ENCODE results near the gene PLA2G7.
"Not testable (repeated sequence)": the region's sequence is repeated elsewhere in the genome, so short reads cannot be mapped to it uniquely, and the experiment has no call there.

PLA2G7 gene

DNA sequence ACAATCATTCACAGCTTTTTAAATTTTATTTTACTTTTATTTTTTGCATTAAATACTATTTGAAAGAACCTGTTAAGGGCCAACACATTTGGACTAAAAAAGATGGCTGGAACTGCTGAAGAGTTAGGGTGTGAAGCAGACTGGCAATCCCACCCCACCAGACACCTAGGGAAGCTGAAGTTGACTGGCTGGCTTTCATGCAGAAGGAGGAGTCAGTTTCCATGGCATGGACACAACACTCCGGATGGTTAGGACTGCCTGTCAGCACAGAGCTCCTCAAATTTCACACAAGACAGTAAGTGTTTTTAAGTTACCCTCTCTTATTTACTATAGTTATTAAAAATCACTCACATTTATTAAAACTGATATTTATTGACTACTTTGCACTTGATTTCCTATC, 11.5 kb upstream of the PLA2G7 start, which contains the start of gene ANKRD66:
Gene ANKRD66 (plus strand): TSS at position 238 of the 400 bp plus-strand sequence. CDS start 5,016 bp downstream, outside the sequence.
- no peaks in the 10 kb centered on the region for H3K4me1 ChIP-seq (ENCODE audit: insufficient read depth, low read length)
- no peaks in the 10 kb centered on the region for H3K36me3 ChIP-seq (ENCODE audit: insufficient read depth, low read length)
- no peak within 1 kb of the TSS for H3K4me3 ChIP-seq (ENCODE audit: low read depth in 1 of 2, low read length in 2 of 2)
- H3K9ac ChIP-seq (ENCODE audit: low read depth, low read length), result no peak within 1 kb of the TSS
- no peaks in the 10 kb centered on the region for H3K79me2 ChIP-seq (ENCODE audit: insufficient read depth, low read length)
- H3K27ac ChIP-seq (ENCODE audit: low read length), result no peak within 1 kb of the TSS
- H3K27me3 ChIP-seq (ENCODE audit: insufficient read depth, low read length, poor library complexity), result peaks cover 2% of the 10 kb centered on the region
- TF ChIP-seq, protein P1, sequence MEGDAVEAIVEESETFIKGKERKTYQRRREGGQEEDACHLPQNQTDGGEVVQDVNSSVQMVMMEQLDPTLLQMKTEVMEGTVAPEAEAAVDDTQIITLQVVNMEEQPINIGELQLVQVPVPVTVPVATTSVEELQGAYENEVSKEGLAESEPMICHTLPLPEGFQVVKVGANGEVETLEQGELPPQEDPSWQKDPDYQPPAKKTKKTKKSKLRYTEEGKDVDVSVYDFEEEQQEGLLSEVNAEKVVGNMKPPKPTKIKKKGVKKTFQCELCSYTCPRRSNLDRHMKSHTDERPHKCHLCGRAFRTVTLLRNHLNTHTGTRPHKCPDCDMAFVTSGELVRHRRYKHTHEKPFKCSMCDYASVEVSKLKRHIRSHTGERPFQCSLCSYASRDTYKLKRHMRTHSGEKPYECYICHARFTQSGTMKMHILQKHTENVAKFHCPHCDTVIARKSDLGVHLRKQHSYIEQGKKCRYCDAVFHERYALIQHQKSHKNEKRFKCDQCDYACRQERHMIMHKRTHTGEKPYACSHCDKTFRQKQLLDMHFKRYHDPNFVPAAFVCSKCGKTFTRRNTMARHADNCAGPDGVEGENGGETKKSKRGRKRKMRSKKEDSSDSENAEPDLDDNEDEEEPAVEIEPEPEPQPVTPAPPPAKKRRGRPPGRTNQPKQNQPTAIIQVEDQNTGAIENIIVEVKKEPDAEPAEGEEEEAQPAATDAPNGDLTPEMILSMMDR (IDR thresholded peaks at IDR 0.05; ENCODE audit: borderline replicate concordance, extremely low read depth, low read length, poor library complexity, severe bottlenecking), result no peak
- TF ChIP-seq EZH2 (IDR thresholded peaks at IDR 0.05; ENCODE audit: borderline replicate concordance, low read depth, low read length, severe bottlenecking), result no peak
- ATAC-seq (ENCODE audit: insufficient read depth, low read depth), result no peak
- no peaks in the 10 kb centered on the region for H4K20me1 ChIP-seq (ENCODE audit: insufficient read depth, low read length)
- H3K9me3 ChIP-seq (ENCODE audit: insufficient read depth, low read length, severe bottlenecking), result no peaks in the 10 kb centered on the region
- no peak for DNase-seq
- no peak within 1 kb of the TSS for H2AFZ ChIP-seq (ENCODE audit: low read depth, low read length)
- H3K4me2 ChIP-seq (ENCODE audit: insufficient read depth, low read length), result no peak within 1 kb of the TSS

DNA sequence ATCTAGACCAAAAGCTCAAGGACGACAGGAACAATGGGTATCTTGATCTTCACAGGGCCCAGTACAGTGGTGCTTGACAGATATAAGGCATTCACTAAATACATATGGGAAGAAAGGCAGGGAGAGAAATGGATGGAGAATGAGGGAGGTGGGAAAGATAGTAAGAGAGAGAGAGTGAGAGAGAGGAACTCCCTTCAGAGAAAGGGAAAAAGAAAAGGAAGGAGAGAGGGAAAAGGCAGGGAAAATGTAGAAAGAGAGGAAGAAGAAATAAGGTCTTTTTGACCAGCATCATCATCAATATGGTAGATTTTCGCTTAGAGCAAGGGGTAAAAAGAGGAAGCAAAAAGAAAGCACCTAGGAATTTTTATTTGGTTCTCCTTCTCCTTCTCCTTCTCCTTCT, 10.8 kb upstream of the PLA2G7 start:
- no peak overlapping the region for H3K27ac ChIP-seq (ENCODE audit: low read length)
- DNase-seq (no peak), ATAC-seq (ENCODE audit: insufficient read depth, low read depth) (no peak)
- TF ChIP-seq, protein P1 (IDR thresholded peaks at IDR 0.05; ENCODE audit: borderline replicate concordance, extremely low read depth, low read length, poor library complexity, severe bottlenecking), result no peak
- TF ChIP-seq EZH2 (IDR thresholded peaks at IDR 0.05; ENCODE audit: borderline replicate concordance, low read depth, low read length, severe bottlenecking), result no peak
- no peak overlapping the region for H3K9ac ChIP-seq (ENCODE audit: low read depth, low read length)
- H2AFZ ChIP-seq (ENCODE audit: low read depth, low read length), result no peak overlapping the region
- H4K20me1 ChIP-seq (ENCODE audit: insufficient read depth, low read length), result no peaks in the 10 kb centered on the region
- no peaks in the 10 kb centered on the region for H3K4me1 ChIP-seq (ENCODE audit: insufficient read depth, low read length)
- H3K4me2 ChIP-seq (ENCODE audit: insufficient read depth, low read length), result no peak overlapping the region
- no peak overlapping the region for H3K4me3 ChIP-seq (ENCODE audit: low read depth in 1 of 2, low read length in 2 of 2)
- H3K9me3 ChIP-seq (ENCODE audit: insufficient read depth, low read length, severe bottlenecking), result no peaks in the 10 kb centered on the region
- H3K79me2 ChIP-seq (ENCODE audit: insufficient read depth, low read length), result no peaks in the 10 kb centered on the region
- H3K36me3 ChIP-seq (ENCODE audit: insufficient read depth, low read length), result no peaks in the 10 kb centered on the region
- H3K27me3 ChIP-seq (ENCODE audit: insufficient read depth, low read length, poor library complexity), result peaks cover 2% of the 10 kb centered on the region

DNA sequence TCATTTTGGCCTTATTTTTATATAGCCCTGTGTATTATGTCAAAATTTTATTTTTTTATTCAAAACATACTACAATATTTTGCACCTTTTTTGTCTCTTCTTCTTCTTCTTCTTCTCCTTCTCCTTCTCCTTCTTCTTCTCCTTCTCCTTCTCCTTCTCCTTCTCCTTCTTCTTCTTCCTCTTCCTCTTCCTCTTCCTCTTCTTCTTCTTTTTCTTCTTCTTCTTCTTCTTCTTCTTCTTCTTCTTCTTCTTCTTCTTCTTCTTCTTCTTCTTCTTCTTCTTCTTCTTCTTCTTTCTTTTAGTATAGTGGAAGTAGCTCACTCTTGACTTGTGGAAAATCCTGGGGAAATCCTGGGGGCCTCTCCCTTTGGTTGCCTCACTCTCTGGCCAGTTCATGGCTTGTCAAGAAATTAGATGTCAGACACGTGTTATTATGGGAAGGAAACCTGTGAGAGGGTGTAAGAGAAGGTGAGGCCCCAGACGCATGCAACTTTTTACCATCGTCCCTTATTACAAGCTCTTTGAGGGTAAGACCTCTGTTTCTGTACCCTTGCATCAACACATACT, 9.1 kb upstream of the PLA2G7 start:
- not testable (repeated sequence) for H3K27me3 ChIP-seq (ENCODE audit: insufficient read depth, low read length, poor library complexity)

DNA sequence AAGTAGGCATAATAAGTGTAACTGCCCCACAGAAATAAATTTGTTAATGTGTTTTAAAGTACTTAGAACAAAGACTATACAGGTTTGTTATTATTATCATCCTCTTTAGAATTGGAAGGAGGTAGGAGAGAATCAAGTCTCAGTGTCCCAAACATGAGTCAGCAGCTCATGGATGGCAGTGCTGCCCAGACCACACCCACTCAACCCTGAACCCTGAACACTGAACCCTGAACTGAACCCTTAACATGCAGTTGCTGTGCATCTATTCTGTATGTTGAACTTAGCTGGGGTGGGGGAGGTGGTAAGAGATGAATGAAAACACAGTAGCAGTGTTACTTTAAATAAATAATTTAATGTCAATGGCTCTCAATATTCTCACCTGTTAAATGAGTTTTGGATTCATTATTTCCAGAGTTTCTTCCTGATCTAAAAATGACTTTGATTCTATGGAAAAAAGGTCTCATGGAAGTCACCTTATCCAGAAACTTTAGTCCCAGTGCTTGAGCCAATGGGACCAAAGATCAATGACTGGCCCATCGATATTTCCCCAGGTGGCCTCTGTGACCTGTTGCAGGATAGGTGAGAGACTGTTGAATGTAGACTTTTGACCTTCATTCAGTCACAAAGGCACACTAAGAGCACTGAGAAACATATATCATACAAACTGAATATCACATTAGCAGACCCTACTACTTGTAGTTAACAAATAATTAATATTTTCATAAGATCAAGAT, 8.4 kb upstream of the PLA2G7 start:
- Histone ChIP-seq H3K27me3 (ENCODE audit: insufficient read depth, low read length, poor library complexity) (peaks cover 2% of the 10 kb centered on the region), H3K79me2 (ENCODE audit: insufficient read depth, low read length) (no peaks in the 10 kb centered on the region), H3K9me3 (ENCODE audit: insufficient read depth, low read length, severe bottlenecking) (no peaks in the 10 kb centered on the region), H3K4me2 (ENCODE audit: insufficient read depth, low read length) (no peak overlapping the region), H4K20me1 (ENCODE audit: insufficient read depth, low read length) (no peaks in the 10 kb centered on the region), H3K27ac (ENCODE audit: low read length) (no peak overlapping the region), H3K4me1 (ENCODE audit: insufficient read depth, low read length) (no peaks in the 10 kb centered on the region), H3K36me3 (ENCODE audit: insufficient read depth, low read length) (no peaks in the 10 kb centered on the region), H3K4me3 (ENCODE audit: low read depth in 1 of 2, low read length in 2 of 2) (no peak overlapping the region), H3K9ac (ENCODE audit: low read depth, low read length) (no peak overlapping the region), H2AFZ (ENCODE audit: low read depth, low read length) (no peak overlapping the region)
- DNase-seq, result no peak
- TF ChIP-seq EZH2 (IDR thresholded peaks at IDR 0.05; ENCODE audit: borderline replicate concordance, low read depth, low read length, severe bottlenecking), result no peak
- TF ChIP-seq, protein P1 (IDR thresholded peaks at IDR 0.05; ENCODE audit: borderline replicate concordance, extremely low read depth, low read length, poor library complexity, severe bottlenecking), result no peak
- no peak for ATAC-seq (ENCODE audit: insufficient read depth, low read depth)

More for the DNA sequence above, 9.1 kb upstream of the PLA2G7 start:
- H3K36me3 ChIP-seq (ENCODE audit: insufficient read depth, low read length); H3K9ac ChIP-seq (ENCODE audit: low read depth, low read length); H3K9me3 ChIP-seq (ENCODE audit: insufficient read depth, low read length, severe bottlenecking); H3K79me2 ChIP-seq (ENCODE audit: insufficient read depth, low read length); H2AFZ ChIP-seq (ENCODE audit: low read depth, low read length); DNase-seq; H3K4me1 ChIP-seq (ENCODE audit: insufficient read depth, low read length); H3K4me2 ChIP-seq (ENCODE audit: insufficient read depth, low read length); H3K4me3 ChIP-seq (ENCODE audit: low read depth in 1 of 2, low read length in 2 of 2); ATAC-seq (ENCODE audit: insufficient read depth, low read depth); H3K27ac ChIP-seq (ENCODE audit: low read length); H4K20me1 ChIP-seq (ENCODE audit: insufficient read depth, low read length): not testable (repeated sequence)
